Kidney (tissue), 14 donors: ENCODE measurements around the gene TTC23. TPM values are rescaled to one million over a fixed set of nuclear protein-coding genes. Genes with fewer than 3 reads are reported as not detected.

ENCODE experiments used
- DNase-seq, 5 donors: peaks; one replicate each; pipeline ENCODE4 v3.0.0-alpha.2; 2013 to 2020
- FAIRE-seq: peaks from 2 replicates; lab custom pipeline; 2012; peaks lifted over from hg19 to GRCh38; lab: Jason Lieb, UNC
- H3K27ac ChIP-seq, 2 donors: one replicate each; pipeline ENCODE4 v1.7.0; 2013; ENCODE audit warnings: low read depth in 2 of 2, low read length in 2 of 2, inconsistent platforms in 1 of 2
- H3K27me3 ChIP-seq: one replicate; pipeline ENCODE4 v1.7.1; 2013; ENCODE audit warnings: low read length, inconsistent platforms; ENCODE audit not compliant: control insufficient read depth, insufficient read depth
- H3K36me3 ChIP-seq, 3 donors: one replicate each; pipeline versions ENCODE4 v1.7.0 to v1.7.1; 2013; ENCODE audit warnings: low read length in 3 of 3, control low read depth in 1 of 3, inconsistent platforms in 1 of 3; ENCODE audit not compliant: insufficient read depth in 3 of 3, control insufficient read depth in 2 of 3
- H3K4me1 ChIP-seq, 3 donors: one replicate each; pipeline versions ENCODE4 v1.7.0 to v1.7.1; 2013; ENCODE audit warnings: low read length in 3 of 3, inconsistent platforms in 1 of 3, low read depth in 1 of 3; ENCODE audit not compliant: control insufficient read depth in 2 of 3, insufficient read depth in 2 of 3
- H3K4me3 ChIP-seq, 3 donors: one replicate each; pipeline versions ENCODE4 v1.7.0 to v1.8.1; 2013; ENCODE audit warnings: low read length in 3 of 3, control low read depth in 1 of 3, inconsistent platforms in 1 of 3
- H3K9ac ChIP-seq, 3 donors: one replicate each; pipeline versions ENCODE4 v1.7.0 to v1.7.1; 2013; ENCODE audit warnings: low read length in 3 of 3, control low read depth in 1 of 3, inconsistent platforms in 1 of 3
- H3K9me3 ChIP-seq, 3 donors: one replicate each; pipeline versions ENCODE4 v1.7.0 to v1.7.1; 2013; ENCODE audit warnings: low read length in 3 of 3, control low read depth in 1 of 3, inconsistent platforms in 1 of 3; ENCODE audit not compliant: control insufficient read depth in 2 of 3, insufficient read depth in 1 of 3
- intact Hi-C: fragments of 100-400 bp; cut with DNase I; formaldehyde crosslinking; loops from one replicate; pipeline ENCODE4 v1.11.1; 2022
- polyA plus RNA-seq: library from polyadenylated mRNA; stranded (reverse); fragments of 350-450 nt; fragmentation: Illumina TruSeq; extraction: RNeasy Lipid Tissue Mini Kit (QIAGEN cat#74804); gene quantifications from one replicate; pipeline ENCODE4 v1.2.3, GENCODE V29; 2014; ENCODE audit warnings: low read depth, low replicate concordance; ENCODE audit not compliant: insufficient read depth
- total RNA-seq: library from RNA; stranded (reverse); fragmentation: NEBNext Ultra II Directional; extraction: Animal tissue kit (Norgen Biotek cat#: 25700); gene quantifications from one replicate; pipeline ENCODE4 v1.2.1, GENCODE V29; 2021
- TF ChIP-seq, protein P1 (sequence below): IDR thresholded peaks from 3 replicates; pipeline ENCODE4 v1.5.1; 2012; ENCODE audit warnings: mild to moderate bottlenecking, moderate library complexity, borderline replicate concordance; ENCODE audit not compliant: insufficient read depth; ENCODE audit errors: extremely low read depth
- donor health status: control.
- donor health status: control.
- donor health status: control.
- donor health status: control.
- donor health status: control.
- donor health status: DM: yes; HTN: yes; CAD: no.
- donor health status: Normal renal cell carcinoma (clear cell type).

Gene TTC23
- total and polyA plus RNA-seq, 2 donors from 2014 or later, result 11.2 to 23.6 TPM

DNA sequence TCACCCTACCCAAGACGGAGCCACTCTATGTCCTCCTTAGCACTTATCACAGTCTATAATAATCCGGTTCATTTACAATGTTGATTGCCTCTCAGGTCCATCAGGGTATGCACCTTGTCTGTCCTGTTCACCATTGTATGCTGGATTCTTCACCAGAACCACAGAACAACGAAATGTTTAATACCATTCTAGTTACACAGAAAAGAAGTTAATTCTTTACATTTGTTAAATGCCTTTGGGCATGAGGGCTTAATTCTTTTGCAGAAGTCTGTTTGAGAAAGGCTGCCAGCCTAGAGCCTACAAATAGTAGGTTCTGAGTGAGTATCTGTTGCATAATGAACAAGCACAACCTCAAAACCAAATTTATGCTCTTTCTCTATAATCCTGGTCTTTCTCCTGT lies 22.6 kb downstream of the TTC23 start:
- no peaks in the 10 kb centered on the region for H3K4me1 ChIP-seq
- H3K9me3 ChIP-seq, result no peaks in the 10 kb centered on the region
- no peaks in the 10 kb centered on the region for H3K27me3 ChIP-seq
- H3K9ac ChIP-seq, result no peak overlapping the region
- intact Hi-C loops, result no loop called here
- FAIRE-seq (no peak), DNase-seq (no peak)
- TF ChIP-seq, protein P1, sequence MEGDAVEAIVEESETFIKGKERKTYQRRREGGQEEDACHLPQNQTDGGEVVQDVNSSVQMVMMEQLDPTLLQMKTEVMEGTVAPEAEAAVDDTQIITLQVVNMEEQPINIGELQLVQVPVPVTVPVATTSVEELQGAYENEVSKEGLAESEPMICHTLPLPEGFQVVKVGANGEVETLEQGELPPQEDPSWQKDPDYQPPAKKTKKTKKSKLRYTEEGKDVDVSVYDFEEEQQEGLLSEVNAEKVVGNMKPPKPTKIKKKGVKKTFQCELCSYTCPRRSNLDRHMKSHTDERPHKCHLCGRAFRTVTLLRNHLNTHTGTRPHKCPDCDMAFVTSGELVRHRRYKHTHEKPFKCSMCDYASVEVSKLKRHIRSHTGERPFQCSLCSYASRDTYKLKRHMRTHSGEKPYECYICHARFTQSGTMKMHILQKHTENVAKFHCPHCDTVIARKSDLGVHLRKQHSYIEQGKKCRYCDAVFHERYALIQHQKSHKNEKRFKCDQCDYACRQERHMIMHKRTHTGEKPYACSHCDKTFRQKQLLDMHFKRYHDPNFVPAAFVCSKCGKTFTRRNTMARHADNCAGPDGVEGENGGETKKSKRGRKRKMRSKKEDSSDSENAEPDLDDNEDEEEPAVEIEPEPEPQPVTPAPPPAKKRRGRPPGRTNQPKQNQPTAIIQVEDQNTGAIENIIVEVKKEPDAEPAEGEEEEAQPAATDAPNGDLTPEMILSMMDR, result no peak
- no peak overlapping the region for H3K4me3 ChIP-seq
- H3K27ac ChIP-seq, result no peak overlapping the region
- peaks cover 7 to 29% (median 19%) of the 10 kb centered on the region in 3 donors for H3K36me3 ChIP-seq

DNA sequence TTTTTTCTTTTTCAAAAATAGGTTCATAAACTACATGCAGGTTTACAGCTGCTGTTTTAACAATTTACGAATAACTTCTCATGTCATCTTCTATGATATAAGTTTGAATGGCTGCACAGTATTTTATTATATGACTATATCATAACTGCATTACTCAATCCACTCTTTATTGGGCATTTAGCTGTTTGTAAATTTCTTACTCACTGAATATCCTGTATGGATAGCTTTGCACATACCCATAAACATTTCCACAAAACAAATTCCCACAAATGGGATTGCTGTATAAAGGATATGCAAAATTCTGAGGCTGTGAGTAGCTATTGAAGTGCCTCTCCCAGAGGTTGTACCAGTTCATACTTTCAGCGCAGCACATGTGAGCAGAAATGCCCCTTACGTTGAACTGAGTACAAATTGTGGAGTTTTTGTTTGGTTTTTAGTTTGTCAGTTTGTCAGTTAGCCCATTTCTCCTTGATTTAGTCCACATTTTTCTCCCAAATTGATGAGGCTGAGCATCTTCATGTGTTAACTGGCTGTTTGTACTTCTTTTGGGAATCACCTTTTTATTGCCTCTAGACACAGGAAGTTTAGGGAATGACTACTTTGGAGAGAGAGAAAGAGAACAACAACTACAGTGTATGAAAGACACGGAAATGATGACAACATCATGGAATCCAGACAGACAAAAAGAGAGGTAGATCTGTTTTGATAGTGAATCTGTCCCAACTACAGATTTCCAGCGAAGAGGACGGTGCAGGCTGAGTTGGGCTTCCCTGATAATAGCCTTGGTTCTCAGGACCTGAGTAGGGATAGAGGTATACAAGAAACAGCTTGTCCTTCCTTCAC lies 24.8 kb downstream of the TTC23 start:
- Histone ChIP-seq H3K27ac (no peak overlapping the region), H3K4me1 (no peaks in the 10 kb centered on the region), H3K4me3 (no peak overlapping the region), H3K27me3 (no peaks in the 10 kb centered on the region), H3K9ac (no peak overlapping the region), H3K9me3 (no peaks in the 10 kb centered on the region), H3K36me3 (peaks cover 10 to 33% (median 29%) of the 10 kb centered on the region in 3 donors)
- TF ChIP-seq, protein P1, result no peak
- DNase-seq, result no peak
- FAIRE-seq, result no peak
- intact Hi-C loops, result no loop called here

DNA sequence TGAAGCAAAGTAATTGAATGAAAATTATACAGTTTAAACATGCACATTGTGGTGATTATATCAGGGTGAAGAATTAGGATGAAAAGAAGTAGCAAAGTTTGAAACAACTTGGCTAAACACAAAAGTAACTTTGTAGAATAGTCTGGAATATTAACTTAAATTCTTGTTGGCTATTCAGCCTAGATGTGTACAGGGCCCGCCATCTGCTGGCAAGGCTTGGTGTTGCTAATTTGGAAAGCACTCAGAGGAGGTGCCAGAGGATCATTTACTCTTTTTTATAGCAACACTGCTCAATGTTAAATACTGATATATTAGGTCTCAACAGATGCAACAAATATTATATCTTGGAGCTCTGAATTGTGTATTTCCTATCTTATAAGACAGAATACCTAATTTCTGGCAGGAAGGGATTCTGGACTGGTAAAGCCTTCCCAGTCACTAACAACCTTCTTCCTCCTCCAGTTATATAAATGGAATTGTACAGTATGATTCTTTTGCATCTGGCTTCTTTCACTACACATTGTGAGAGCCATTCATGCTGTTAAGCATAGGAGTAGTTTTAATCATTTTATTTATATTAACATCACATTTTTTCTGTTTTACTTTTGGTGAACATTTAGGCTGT lies 36.1 kb downstream of the TTC23 start:
- TF ChIP-seq, protein P1, result peak; percentile 92
- intact Hi-C loops, result loop anchor here (5.0 kb wide), 1 partner anchor 111 kb away; no protein-coding TSS in a partner anchor
- Histone ChIP-seq H3K9ac (no peak overlapping the region), H3K36me3 (peaks cover 3 to 11% (median 5%) of the 10 kb centered on the region in 3 donors), H3K4me1 (no peaks in the 10 kb centered on the region), H3K9me3 (no peaks in the 10 kb centered on the region), H3K27ac (no peak overlapping the region), H3K4me3 (no peak overlapping the region), H3K27me3 (no peaks in the 10 kb centered on the region)
- FAIRE-seq (peak; percentile 90), DNase-seq (peak; percentile 58 to 82 (median 74))
